ENCODE measurements around the gene ATP9A. TPM values are rescaled to one million over a fixed set of nuclear protein-coding genes. Genes with fewer than 3 reads are reported as not detected.

ATP9A gene
- total RNA-seq, 1 experiment from 2014 or later, result 12.1 TPM

- Histone ChIP-seq H2BK20ac (ENCODE audit: low read depth, low read length, poor library complexity, severe bottlenecking) (no peak overlapping the region), H3K79me1 (ENCODE audit: insufficient read depth, low read depth, low read length, poor library complexity, severe bottlenecking) (no peaks in the 10 kb centered on the region), H3K9me3 (ENCODE audit: control insufficient read depth, low read depth, low read length) (no peaks in the 10 kb centered on the region), H2BK12ac (ENCODE audit: insufficient read length, low read depth, low read length) (no peak overlapping the region), H3K9ac (ENCODE audit: extremely low read depth, insufficient read length, low read length) (no peak overlapping the region), H2AFZ (ENCODE audit: low read length) (no peak overlapping the region), H3K14ac (ENCODE audit: insufficient read depth, low read length) (no peak overlapping the region), H4K91ac (ENCODE audit: insufficient read length, low read depth, low read length) (no peak overlapping the region), H3K4ac (ENCODE audit: low read depth, low read length) (no peak overlapping the region), H3K18ac (ENCODE audit: insufficient read length, low read depth, low read length) (no peak overlapping the region), H3K4me2 (ENCODE audit: insufficient read depth, insufficient read length, low read length) (no peak overlapping the region), H2BK15ac (ENCODE audit: low read depth, low read length) (no peak overlapping the region), H4K8ac (replicated peaks; ENCODE audit: insufficient read length, low read depth, low read length) (no peak overlapping the region), H2BK5ac (ENCODE audit: insufficient read length, low read length) (no peak overlapping the region), H3K56ac (ENCODE audit: insufficient read length, low read depth, low read length) (no peak overlapping the region), H2AK5ac (ENCODE audit: insufficient read length, low read length) (no peak overlapping the region), H3K23ac (ENCODE audit: insufficient read length, low read depth, low read length) (no peak overlapping the region), H4K5ac (ENCODE audit: insufficient read length, low read depth, low read length) (no peak overlapping the region), H2BK120ac (ENCODE audit: low read depth, low read length, poor library complexity, severe bottlenecking) (no peak overlapping the region), H3K79me2 (ENCODE audit: insufficient read depth, low read length) (no peaks in the 10 kb centered on the region), H3K23me2 (ENCODE audit: insufficient read length, low read depth, low read length, poor library complexity, severe bottlenecking) (no peaks in the 10 kb centered on the region), H3K27me3 (ENCODE audit: insufficient read depth, low read length) (no peaks in the 10 kb centered on the region), H4K20me1 (ENCODE audit: control insufficient read depth, insufficient read depth, insufficient read length) (no peaks in the 10 kb centered on the region), H3K27ac (ENCODE audit: insufficient read length, low read depth, low read length) (no peak overlapping the region), H3T11ph (ENCODE audit: low read length) (no peak overlapping the region), H3K4me1 (ENCODE audit: insufficient read depth, low read length) (no peaks in the 10 kb centered on the region)
- no peak for DNase-seq
- TF ChIP-seq CTCF (conservative IDR thresholded peaks at IDR 0.05), result no peak
- whole genome bisulfite sequencing (ENCODE audit: extremely low coverage, insufficient read length, low lambda C conversion rate), result no CpG with 5 or more reads among the region's 6 CpGs
- no peak overlapping the region for H3K27ac Mint-ChIP-seq
- no peak overlapping the region for H3K4me3 Mint-ChIP-seq
- H3K4me1 Mint-ChIP-seq, result no peaks in the 10 kb centered on the region
- no peaks in the 10 kb centered on the region; the same call in 1 of the 2 replicates for H3K27me3 Mint-ChIP-seq (ENCODE audit: low read depth)
- H3K9me3 Mint-ChIP-seq, result no peaks in the 10 kb centered on the region
- no peaks in the 10 kb centered on the region for H3K36me3 Mint-ChIP-seq (ENCODE audit: insufficient read depth in 1 of 3, low read depth in 3 of 3)
These were observed 136.2 kb downstream of the ATP9A start for GRCh38 chr20:51631953-51632352.

Measured in H9 (cell line).